Endothelial cell of umbilical vein (primary cell): ENCODE results near the gene SLC25A30. TPM values are rescaled to one million over a fixed set of nuclear protein-coding genes. Genes with fewer than 3 reads are reported as not detected.

Experiments used
- BruUV-seq: library from RNA; stranded (reverse); fragments of 400-500 nt; replicated peaks from 2 replicates; lab custom pipeline; 2021; lab: Mats Ljungman, UMichigan
- CTCF ChIA-PET: fragments of 300-600, 350-600 bp; sonication (Branson Sonifier 250); formaldehyde crosslinking; loops from one replicate; lab custom pipeline; 2021; ENCODE audit warnings: antibody characterized with exemption, inconsistent platforms; lab: Charles Lee
- POLR2A ChIA-PET: fragments of 300-600, 350-600 bp; sonication (Branson Sonifier 250); formaldehyde crosslinking; loops from one replicate; lab custom pipeline; 2021; ENCODE audit warnings: antibody characterized with exemption, inconsistent platforms; lab: Charles Lee
- DNase-seq: peaks from one replicate; pipeline ENCODE4 v3.0.0-alpha.2; 2011; ENCODE audit warnings: low read depth, low spot score
- FAIRE-seq: peaks from 2 replicates; lab custom pipeline; 2011; peaks lifted over from hg19 to GRCh38; lab: Jason Lieb, UNC
- H2AFZ ChIP-seq: 2 replicates; pipeline ENCODE4 v1.6.0; 2012; ENCODE audit warnings: low read depth, low read length, control low read depth, inconsistent platforms
- H3K27ac ChIP-seq: 2 replicates; pipeline ENCODE4 v1.5.1; 2011; ENCODE audit warnings: low read depth, mild to moderate bottlenecking, control low read depth, low read length, moderate library complexity; ENCODE audit not compliant: insufficient read depth
- H3K27me3 ChIP-seq, 2 experiments: 2 replicates each; pipeline versions ENCODE4 v1.6.0 to v1.6.1; 2011; ENCODE audit warnings: low read length in 2 of 2, mixed read lengths in 1 of 2; ENCODE audit not compliant: control insufficient read depth in 2 of 2, insufficient read depth in 2 of 2
- H3K36me3 ChIP-seq, 2 experiments: 2 replicates in 1 of 2; 3 replicates in 1 of 2; pipeline ENCODE4 v1.5.1; 2011; ENCODE audit warnings: low read length in 2 of 2, mild to moderate bottlenecking in 1 of 2, moderate library complexity in 1 of 2; ENCODE audit not compliant: control insufficient read depth in 2 of 2, insufficient read depth in 2 of 2; ENCODE audit errors: extremely low read depth in 1 of 2
- H3K4me1 ChIP-seq: 3 replicates; pipeline ENCODE4 v1.5.1; 2011; ENCODE audit warnings: mild to moderate bottlenecking, low read length; ENCODE audit not compliant: control insufficient read depth, insufficient read depth; ENCODE audit errors: extremely low read depth
- H3K4me2 ChIP-seq: 2 replicates; pipeline ENCODE4 v1.6.1; 2011; ENCODE audit warnings: low read length, control low read depth, mixed read lengths; ENCODE audit not compliant: insufficient read depth
- H3K4me3 ChIP-seq, 3 experiments: fragments of 200-600 bp in 1 of 3; sonication (generic), shearing (Covaris generic) in 1 of 3; replicated peaks in 1 of 3; 2 replicates each; pipeline ENCODE4 v1.5.1; 2011 to 2016; ENCODE audit warnings: control low read depth in 3 of 3, low read length in 3 of 3, mild to moderate bottlenecking in 2 of 3, inconsistent platforms in 1 of 3, low read depth in 1 of 3, moderate library complexity in 1 of 3; ENCODE audit not compliant: insufficient read depth in 1 of 3
- H3K79me2 ChIP-seq: 2 replicates; pipeline ENCODE4 v1.6.0; 2012; ENCODE audit warnings: low read length, inconsistent platforms; ENCODE audit not compliant: control insufficient read depth, insufficient read depth
- H3K9ac ChIP-seq: replicated peaks from 2 replicates; pipeline ENCODE3; 2011; ENCODE audit warnings: low read length, control low read depth; ENCODE audit not compliant: insufficient read depth; ENCODE audit errors: extremely low read depth
- H3K9me1 ChIP-seq: replicated peaks from 3 replicates; pipeline ENCODE4 v1.6.0; 2011; ENCODE audit warnings: mild to moderate bottlenecking, low read length; ENCODE audit not compliant: control insufficient read depth, insufficient read depth; ENCODE audit errors: extremely low read depth
- H3K9me3 ChIP-seq: replicated peaks from 2 replicates; pipeline ENCODE4 v1.5.1; 2012; ENCODE audit warnings: low read length, inconsistent platforms; ENCODE audit not compliant: control insufficient read depth, insufficient read depth
- H4K20me1 ChIP-seq: replicated peaks from 2 replicates; pipeline ENCODE3; 2011; ENCODE audit warnings: mild to moderate bottlenecking, low read length; ENCODE audit not compliant: control insufficient read depth, insufficient read depth; ENCODE audit errors: extremely low read depth
- EZH2 ChIP-seq: IDR thresholded peaks from 2 replicates; pipeline ENCODE4 v1.6.1; 2012; ENCODE audit warnings: borderline replicate concordance, low read depth, mild to moderate bottlenecking, moderate library complexity, low read length, inconsistent platforms; ENCODE audit not compliant: severe bottlenecking
- FOS ChIP-seq: IDR thresholded peaks from 2 replicates; pipeline ENCODE4 v1.6.1; 2011; ENCODE audit warnings: mild to moderate bottlenecking, low read length, moderate library complexity, borderline replicate concordance; ENCODE audit not compliant: insufficient read depth
- GATA2 ChIP-seq: IDR thresholded peaks from 2 replicates; pipeline ENCODE4 v1.7.0; 2011; ENCODE audit warnings: low read depth, mild to moderate bottlenecking, moderate library complexity, mixed read lengths, low read length; ENCODE audit not compliant: insufficient read length, insufficient read depth
- JUN ChIP-seq: IDR thresholded peaks from 2 replicates; pipeline ENCODE4 v1.6.1; 2011; ENCODE audit warnings: borderline replicate concordance, low read depth; ENCODE audit not compliant: insufficient read length, insufficient read depth
- MAX ChIP-seq: IDR thresholded peaks from 2 replicates; pipeline ENCODE4 v1.6.1; 2011; ENCODE audit not compliant: insufficient read depth, insufficient read length
- MYC ChIP-seq: IDR thresholded peaks from one replicate; pipeline ENCODE4 v1.6.1; 2011; ENCODE audit warnings: mild to moderate bottlenecking, low read depth, low read length
- POLR2A ChIP-seq: IDR thresholded peaks from 2 replicates; pipeline ENCODE4 v1.6.1; 2012; ENCODE audit warnings: low read depth, mild to moderate bottlenecking, control low read depth, low read length
- POLR2AphosphoS5 ChIP-seq: IDR thresholded peaks from 2 replicates; pipeline ENCODE4 v1.6.1; 2012; ENCODE audit warnings: low read depth, mild to moderate bottlenecking, control low read depth, low read length, moderate library complexity; ENCODE audit not compliant: insufficient read depth
- dilution Hi-C: fragments of 300-500 bp; cut with MboI; formaldehyde crosslinking; loops from one replicate; pipeline ENCODE4 v1.15.0; 2019; ENCODE audit warnings: low sequenced_read_pairs; ENCODE audit not compliant: extremely low pct_ligation_motif_present
- intact Hi-C: fragments of 100-400 bp; cut with micrococcal nuclease; formaldehyde crosslinking; loops from one replicate; pipeline ENCODE4 v1.10.0; 2022
- polyA plus RNA-seq, 4 experiments: library from polyadenylated mRNA; depleted of rRNA in 3 of 4; stranded (reverse) in 3 of 4; unstranded in 1 of 4; fragments of >200 nt; gene quantifications; 2 replicates each; pipeline versions ENCODE4 v1.2.1 to v1.2.3, GENCODE V29; 2011 to 2012; ENCODE audit warnings: missing spikeins in 1 of 4
- total RNA-seq: library from RNA; stranded (reverse); gene quantifications from 2 replicates; pipeline ENCODE4 v1.2.3, GENCODE V29; 2021
- TF ChIP-seq, protein P1 (sequence below), 2 donors: IDR thresholded peaks; 1 replicate in 1 of 2; 2 replicates in 1 of 2; pipeline ENCODE4 v1.5.1; 2011; ENCODE audit warnings: low read length in 2 of 2, mild to moderate bottlenecking in 2 of 2, moderate library complexity in 2 of 2, control low read depth in 1 of 2, inconsistent platforms in 1 of 2, low read depth in 1 of 2; ENCODE audit not compliant: insufficient read depth in 1 of 2; ENCODE audit errors: extremely low read depth in 1 of 2

Gene SLC25A30
- total and polyA plus RNA-seq, 2 donors (not counting 3 experiments of a cell fraction or from before 2014, with no cell fraction given), result 13.3 to 27.0 TPM

- ChIA-PET CTCF (no interaction called here), POLR2A (interaction anchor here (1.1 kb wide), 1 partner anchor 25 kb away, joined by 3 read pairs; no protein-coding TSS in a partner anchor)
- intact Hi-C loops (no loop called here), dilution Hi-C loops (no loop called here)
- H3K4me1 ChIP-seq, result peaks cover 9% of the 10 kb centered on the region
- H3K79me2 ChIP-seq, result no peaks in the 10 kb centered on the region
- TF ChIP-seq POLR2AphosphoS5 (no peak), MYC (no peak), JUN (no peak), MAX (no peak), EZH2 (no peak), POLR2A (no peak), FOS (no peak), GATA2 (no peak)
- TF ChIP-seq, protein P1, sequence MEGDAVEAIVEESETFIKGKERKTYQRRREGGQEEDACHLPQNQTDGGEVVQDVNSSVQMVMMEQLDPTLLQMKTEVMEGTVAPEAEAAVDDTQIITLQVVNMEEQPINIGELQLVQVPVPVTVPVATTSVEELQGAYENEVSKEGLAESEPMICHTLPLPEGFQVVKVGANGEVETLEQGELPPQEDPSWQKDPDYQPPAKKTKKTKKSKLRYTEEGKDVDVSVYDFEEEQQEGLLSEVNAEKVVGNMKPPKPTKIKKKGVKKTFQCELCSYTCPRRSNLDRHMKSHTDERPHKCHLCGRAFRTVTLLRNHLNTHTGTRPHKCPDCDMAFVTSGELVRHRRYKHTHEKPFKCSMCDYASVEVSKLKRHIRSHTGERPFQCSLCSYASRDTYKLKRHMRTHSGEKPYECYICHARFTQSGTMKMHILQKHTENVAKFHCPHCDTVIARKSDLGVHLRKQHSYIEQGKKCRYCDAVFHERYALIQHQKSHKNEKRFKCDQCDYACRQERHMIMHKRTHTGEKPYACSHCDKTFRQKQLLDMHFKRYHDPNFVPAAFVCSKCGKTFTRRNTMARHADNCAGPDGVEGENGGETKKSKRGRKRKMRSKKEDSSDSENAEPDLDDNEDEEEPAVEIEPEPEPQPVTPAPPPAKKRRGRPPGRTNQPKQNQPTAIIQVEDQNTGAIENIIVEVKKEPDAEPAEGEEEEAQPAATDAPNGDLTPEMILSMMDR (IDR thresholded peaks at IDR 0.05; ENCODE audit: extremely low read depth in 1 of 2, insufficient read depth in 1 of 2, low read depth in 1 of 2, low read length in 2 of 2), result no peak
- no peak overlapping the region for H3K4me2 ChIP-seq
- FAIRE-seq (no peak), DNase-seq (no peak)
- no peaks in the 10 kb centered on the region for H4K20me1 ChIP-seq
- H3K27ac ChIP-seq, result no peak overlapping the region
- peaks cover 0 to 2% of the 10 kb centered on the region in 2 experiments for H3K36me3 ChIP-seq
- H3K9me3 ChIP-seq, result no peaks in the 10 kb centered on the region
- no peak overlapping the region for H3K4me3 ChIP-seq
- BruUV-seq, result no TSS peak
- H3K27me3 ChIP-seq, result no peaks in the 10 kb centered on the region
- H2AFZ ChIP-seq, result no peak overlapping the region
- no peak overlapping the region for H3K9ac ChIP-seq
- no peaks in the 10 kb centered on the region for H3K9me1 ChIP-seq
These were observed 52.7 kb downstream of the SLC25A30 start for GRCh38 chr13:45365558-45365885.
